ENCODE measurements around the gene ACOT8.
"Not testable (repeated sequence)": the region's sequence is repeated elsewhere in the genome, so short reads cannot be mapped to it uniquely, and the experiment has no call there.

ACOT8 gene

DNA sequence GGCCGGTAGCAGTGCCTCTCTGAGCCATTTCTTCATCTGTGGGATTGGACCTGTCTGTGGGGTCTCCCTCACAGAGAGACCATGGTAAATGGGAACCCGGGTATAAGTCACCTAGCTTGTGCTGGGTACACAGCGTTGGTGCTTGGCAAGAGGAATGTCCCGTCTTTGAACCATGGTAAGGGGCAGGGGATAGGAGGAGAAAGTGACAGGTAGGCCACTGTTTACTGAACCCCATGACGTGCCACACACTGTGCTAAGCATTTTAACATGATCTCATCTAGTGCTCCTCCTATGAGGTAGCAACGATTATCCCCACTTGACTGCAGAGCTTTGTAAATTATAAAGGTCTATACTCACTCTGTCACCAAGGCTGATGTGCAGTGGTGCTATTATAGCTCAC, 29.5 kb downstream of the ACOT8 start:
- DNase-seq (ENCODE audit: low read depth in 2 of 2) = no peak

DNA sequence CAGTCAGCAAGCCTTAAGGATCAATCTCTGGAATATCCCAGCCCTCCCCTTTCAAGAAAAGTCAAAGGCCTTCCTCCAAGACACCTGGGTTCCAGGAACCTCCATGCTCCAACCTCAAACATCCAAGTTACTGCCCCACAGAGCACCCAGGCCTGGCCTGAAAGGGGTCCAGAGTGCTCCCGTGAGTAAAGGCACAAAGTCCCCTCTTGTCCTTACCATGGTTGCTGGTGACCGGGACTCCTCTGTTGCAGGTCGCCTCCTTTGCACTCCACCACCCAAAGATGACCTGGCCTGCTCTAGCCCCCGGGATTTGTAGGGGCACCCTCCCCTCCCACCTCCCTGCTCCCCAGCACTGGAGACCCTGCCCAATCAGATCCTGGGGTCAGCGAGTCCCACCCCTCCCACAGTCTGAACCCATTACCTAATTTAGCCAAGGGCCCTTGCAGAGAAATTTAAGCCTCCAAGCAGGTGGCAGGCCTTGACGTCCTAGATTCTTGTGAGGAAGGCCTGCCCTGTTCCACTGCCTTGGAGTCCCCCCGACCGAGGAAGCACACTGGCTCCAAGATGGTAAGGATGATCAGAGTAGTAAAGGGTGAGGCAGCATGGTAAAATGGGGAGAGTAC, 30.1 kb downstream of the ACOT8 start, which contains the start of gene TNNC2:
TSS of gene TNNC2 (minus strand) at position 283 of the 623 bp plus-strand sequence. CDS start at position 219, 64 bp downstream.
- DNase-seq (ENCODE audit: low read depth in 2 of 2) = no peak

DNA sequence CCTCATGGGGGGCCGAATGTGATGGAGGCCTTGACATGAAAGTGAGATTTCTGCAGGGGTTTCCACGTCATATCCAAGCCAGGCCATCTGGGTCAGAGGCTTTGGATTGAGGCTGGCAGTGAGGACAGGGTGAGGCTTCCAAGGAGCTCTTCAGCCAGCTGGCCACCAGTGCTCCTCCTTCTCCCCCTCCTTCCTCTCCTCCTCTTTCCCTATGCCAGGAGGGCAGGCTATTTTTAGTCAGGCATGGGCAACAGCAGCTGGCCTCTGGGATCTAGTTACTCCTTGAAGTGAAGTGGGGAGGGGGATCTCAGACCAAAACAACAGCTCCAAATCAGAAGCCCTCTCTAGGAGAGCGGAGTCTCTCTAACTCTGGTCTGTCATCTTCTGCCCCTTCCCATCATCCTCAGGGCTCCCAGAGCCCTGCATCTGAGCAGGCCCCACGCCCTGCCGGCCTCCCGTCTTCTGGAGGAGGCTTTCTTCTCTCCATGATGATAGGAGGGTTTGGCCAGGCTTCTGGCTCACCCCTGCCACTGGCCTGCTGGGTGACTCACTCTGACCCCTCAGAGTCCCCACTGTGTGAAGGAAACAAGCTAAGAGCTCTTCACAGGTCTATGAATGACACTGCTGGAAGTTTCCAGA, 30.7 kb downstream of the ACOT8 start:
- DNase-seq (ENCODE audit: low read depth in 2 of 2) = no peak

DNA sequence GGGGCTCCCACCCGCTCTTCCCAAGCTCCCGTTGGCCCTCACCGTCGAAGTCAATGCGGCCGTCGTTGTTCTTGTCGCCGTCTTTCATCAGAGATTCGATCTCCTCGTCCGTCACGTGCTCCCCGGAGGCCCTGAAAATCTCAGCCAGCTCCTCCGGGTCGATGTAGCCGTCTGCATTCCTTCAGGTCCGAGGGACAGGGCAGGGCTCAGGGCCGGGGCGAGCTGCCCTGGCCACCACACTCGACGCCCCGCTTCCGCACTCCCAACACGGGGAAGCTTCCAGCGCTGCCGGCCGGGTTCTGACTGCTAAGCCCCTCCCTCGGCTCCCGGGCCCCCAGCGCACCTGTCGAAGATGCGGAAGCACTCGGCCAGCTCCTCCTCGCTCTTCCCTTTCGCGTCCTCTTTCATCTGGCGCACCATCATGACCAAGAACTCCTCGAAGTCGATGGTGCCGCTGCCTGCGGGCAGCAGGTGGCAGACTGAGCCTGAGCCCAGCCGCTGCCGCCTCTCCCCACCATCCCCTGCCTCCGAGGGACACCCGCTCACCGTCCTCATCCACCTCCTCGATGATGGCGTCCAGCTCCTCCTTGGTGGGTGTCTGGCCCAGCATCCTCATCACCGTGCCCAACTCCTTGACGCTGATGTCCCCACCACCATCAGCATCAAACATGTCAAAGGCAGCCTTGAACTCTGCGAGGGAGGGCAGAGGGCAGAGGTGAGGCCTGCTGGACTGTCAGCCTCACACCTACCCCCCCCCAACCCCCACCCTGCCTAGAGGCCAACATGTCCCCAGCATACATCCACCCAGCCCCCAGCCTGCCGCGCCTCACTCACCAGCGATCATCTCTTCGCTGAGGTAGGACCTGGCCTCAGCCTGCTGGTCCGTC, 33.0 kb downstream of the ACOT8 start:
- no peak for DNase-seq (ENCODE audit: low read depth in 2 of 2)

DNA sequence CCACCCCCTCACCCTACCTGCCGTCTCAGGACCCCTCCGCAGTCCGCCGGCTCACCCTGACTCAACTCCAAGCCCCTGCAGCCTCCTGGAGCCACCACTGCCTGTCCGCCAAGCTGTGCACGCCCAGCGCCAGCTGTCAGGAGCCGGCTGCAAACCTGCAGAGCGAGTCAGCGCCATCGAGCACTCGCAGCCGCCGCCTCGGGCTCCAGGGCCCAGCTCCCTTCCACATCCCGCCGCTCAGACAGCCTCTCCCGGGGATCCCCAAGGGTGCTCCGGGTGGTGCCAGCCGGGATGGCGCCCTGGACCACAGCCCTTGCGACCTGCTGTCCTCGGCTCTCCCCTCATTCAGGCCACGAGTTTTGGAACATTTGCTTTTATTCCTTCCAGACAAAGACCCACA, 34.3 kb downstream of the ACOT8 start:
- DNase-seq (ENCODE audit: low read depth in 2 of 2) = no peak

DNA sequence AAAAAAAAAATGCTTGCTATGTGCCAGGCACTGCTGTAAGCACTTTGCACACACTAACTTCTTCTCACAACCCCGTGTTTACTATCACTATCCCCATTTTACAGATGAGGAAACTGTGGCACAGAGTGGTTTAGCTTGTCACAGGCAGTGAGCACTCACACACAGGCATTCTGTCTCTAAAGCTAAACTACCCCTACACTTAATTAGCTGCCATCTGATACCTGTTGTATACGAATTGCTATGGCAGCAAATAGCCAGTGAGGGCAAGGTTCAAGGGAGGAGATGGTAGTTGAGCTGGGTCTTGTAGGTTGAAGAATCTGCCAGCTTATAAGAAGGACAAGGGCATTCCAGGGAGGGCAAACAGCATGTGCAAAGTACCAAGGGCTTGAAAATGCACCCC, 35.2 kb downstream of the ACOT8 start:
- no peak for DNase-seq (ENCODE audit: low read depth in 2 of 2)

DNA sequence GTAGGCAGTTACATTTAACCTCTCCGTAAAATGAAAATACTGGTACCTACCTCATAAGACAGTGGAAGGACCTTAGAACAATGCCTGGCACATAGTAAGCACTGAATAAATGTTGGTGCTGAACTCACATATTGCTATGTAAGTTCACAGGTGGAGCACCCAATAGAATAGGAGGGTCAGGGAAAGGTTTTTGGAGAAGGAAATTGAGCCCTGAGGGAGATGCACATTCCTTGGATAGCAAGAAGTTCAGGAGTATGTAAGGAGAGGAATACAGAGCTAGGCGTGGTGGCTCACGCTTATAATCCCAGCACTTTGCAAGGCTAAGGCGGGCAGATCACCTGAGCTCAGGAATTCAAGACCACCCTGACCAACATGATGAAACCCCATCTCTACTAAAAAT, 37.7 kb downstream of the ACOT8 start:
- DNase-seq (ENCODE audit: low read depth in 2 of 2) = no peak

DNA sequence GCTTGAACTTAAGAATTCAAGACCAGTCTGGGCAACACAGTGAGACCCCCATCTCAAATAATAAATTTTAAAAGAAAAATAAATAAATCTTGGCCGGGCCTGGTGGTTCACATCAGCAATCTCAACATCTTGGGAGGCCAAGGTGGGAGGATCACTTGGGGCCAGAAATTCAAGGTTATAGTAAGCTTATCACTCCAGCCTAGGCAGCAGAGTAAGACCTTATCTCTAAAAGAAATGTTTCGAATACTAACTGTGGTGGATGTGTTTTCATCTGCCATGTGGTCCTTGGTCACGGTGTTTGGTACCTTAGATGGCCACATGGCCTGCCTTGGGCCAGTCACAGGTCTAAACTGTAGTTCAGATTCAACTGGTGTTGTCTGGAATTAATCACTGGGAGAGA, 39.0 kb downstream of the ACOT8 start:
- no peak for DNase-seq (ENCODE audit: low read depth in 2 of 2)

DNA sequence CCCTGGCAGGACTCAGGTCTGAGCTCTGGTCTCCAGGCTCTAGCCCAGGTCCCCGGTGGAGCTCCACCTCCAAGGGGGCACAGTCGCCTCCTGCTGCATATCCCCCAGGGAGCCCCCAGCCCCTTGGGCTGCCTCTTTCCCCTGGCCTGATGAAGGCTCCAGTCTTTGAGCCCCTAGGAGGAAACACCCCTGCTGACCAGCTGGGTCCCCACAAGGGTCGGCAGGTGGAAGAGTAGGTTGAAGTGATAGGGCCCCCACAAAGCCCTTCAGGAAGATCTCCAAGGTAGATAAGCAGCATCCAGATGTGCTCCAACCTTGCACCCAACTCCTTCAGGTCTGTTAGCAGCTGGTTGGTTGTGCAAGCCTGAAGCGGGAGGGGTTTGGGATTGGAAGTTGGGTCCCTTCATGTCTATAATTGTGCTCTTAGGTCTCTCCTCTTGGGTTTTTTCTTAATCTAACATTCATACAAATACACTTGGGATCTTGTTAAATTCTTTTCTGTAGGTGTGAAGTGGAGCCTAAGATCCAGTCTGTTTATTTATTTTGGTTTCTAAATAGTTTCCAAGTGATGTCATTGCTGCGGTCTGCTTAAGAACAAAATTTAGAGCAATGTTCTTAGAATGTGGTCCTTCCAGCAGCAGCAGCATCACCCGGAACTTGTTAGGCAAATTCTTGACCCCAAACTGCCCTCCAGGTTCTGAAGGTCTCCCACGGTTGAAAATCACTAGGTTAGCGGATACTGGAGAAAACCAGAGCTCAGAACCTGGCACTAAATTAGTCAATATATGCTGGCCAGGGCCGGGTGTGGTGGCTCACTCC, 39.6 kb downstream of the ACOT8 start:
- no peak for DNase-seq (ENCODE audit: low read depth in 2 of 2)

DNA sequence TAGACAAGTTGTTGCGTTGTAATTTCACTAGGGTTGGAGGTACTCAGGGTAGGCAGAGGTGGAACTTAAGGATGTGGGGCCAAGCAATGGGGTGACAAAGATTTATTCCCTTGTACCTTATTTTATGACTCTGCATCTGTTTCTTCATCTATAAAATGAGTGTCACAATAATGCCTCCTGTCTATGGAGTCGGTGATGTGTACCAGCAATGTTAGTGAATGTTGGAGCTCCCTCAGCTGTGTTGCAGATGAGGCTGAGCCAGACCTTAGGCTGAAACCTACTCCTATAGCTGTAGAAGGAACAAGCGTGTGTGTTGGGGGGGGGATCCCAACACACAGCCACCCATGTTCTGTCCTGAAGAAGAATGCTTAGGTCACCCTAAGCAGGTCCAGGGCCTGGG, 40.2 kb downstream of the ACOT8 start:
- no peak for DNase-seq (ENCODE audit: low read depth in 2 of 2)

DNA sequence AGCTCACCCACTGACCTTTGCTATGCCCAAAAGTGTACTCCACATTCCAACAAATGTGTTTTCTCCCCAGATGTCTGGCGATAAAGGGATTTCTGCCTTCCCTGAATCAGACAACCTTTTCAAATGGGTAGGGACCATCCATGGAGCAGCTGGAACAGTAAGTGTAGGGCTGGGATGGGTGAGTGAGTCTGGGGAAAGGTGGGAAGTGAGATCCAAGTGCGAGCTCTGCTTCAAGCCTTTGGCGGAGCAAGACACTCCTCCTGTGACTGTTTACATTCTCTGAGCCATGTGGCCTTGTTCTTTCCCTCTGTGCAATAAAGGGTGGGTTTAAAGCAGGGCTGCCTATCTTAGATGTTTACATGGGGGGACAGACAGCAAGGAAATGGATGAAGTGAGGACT, 42.9 kb downstream of the ACOT8 start:
- no peak for DNase-seq (ENCODE audit: low read depth in 2 of 2)

DNA sequence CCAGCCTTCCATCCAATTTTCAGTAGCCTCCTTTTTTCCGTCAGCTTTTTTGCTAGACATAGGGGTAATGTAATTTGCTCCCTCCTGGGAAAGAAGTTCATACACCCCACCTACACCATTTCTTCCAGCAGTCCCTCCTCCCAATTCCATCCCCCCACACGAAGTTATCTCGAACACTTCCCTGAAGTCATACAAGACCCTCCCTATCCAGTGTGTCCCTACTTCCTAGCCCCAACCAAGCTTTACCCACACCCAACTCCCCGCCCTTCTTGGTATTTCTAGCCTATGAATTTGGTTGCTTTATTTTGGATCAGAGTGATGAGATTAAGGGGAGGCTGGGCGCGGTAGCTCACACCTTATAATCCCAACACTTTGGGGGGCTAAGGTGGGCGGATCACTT, 43.7 kb downstream of the ACOT8 start:
- DNase-seq (ENCODE audit: low read depth in 2 of 2) = no peak

DNA sequence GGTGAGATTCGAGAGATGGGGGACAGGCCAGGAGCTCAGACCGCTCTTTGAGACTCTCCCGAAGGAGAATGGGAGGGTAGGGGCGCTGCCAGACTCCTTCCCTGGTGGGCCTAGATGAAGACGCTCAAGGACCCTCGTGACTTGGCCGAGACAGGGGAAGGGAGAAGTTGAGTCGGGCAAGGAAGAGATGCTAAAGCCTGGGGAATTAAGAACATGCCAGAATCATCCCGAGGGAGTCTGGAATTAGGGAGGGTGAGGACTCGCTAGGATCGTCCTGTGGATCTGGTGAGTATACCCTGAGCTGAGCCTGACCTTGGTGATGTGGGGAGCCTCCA, 44.2 kb downstream of the ACOT8 start:
- no peak for DNase-seq (ENCODE audit: low read depth in 2 of 2)

DNA sequence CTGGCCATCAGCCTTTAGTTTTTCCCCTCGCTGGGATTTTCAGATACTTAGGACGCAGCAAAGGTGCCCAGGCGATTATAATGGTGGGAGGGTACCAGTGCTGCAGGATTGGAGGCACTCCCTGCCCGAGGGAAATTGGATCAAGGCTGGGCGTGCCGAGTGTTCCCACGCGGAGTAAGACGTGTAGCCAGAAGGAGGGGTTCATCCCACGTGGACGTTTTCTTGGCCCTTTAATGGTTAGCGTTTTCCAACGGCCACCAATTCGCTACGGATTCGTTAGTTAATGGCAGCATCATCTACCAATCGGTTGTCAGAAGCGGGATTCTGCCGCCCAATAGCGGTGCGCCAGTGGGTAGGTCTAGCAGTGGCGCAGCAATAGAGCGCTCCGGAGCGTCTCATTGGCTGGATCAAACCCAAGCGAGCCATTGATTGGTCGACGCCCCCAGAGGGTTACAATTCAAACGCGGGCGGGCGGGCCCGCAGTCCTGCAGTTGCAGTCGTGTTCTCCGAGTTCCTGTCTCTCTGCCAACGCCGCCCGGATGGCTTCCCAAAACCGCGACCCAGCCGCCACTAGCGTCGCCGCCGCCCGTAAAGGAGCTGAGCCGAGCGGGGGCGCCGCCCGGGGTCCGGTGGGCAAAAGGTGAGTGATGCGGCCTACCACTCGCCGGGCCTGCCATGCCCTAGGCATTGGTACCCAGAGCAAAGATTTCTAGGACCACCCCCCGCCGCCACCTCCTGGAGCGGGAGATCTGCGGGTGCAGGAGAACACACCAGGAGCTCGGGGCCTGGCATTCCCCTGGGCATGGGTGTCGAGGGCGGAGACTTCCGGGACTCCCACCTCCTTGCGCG, 44.8 kb downstream of the ACOT8 start, which contains the start of gene UBE2C:
TSS of gene UBE2C (plus strand) at position 488 of the 849 bp plus-strand sequence. CDS start at position 540, 52 bp downstream.
- DNase-seq (ENCODE audit: low read depth in 2 of 2) = peak; percentile 88 to 94

DNA sequence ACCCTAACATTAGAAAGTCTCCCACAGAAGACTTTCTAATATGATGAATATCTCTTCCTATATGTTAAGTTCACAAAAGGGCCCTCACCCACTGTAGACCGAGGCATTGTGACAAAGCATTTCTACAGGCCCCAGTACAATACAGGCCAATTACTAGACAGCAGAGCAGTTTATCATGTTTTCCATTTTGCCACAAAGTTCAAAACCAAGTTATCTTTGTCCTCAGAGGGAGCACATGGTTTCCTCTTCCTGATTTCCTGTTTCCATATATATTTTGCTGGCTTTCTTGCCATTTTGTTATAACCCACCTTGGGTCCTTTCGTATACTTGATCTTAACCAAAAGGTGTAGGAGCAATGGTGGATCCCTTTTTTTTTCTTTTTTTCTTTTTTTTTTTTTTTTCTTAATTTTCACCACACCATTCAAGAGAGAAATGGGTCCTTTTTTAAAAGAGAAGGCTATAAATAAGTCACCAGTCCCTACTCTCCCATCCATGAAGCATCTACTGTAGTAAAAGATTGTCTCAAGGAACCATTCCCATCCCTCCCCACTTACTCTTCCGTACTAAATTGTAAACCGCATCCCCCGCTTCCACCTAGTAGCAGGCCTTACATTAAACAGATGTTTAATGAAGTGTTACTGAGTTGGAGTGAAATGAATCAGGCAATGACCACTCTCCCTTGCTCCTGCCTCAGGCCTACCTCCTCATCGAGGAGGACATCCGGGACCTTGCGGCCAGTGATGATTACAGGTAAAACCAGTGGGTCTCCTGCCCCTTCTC, 46.8 kb downstream of the ACOT8 start:
- DNase-seq (ENCODE audit: low read depth in 2 of 2) = no peak

DNA sequence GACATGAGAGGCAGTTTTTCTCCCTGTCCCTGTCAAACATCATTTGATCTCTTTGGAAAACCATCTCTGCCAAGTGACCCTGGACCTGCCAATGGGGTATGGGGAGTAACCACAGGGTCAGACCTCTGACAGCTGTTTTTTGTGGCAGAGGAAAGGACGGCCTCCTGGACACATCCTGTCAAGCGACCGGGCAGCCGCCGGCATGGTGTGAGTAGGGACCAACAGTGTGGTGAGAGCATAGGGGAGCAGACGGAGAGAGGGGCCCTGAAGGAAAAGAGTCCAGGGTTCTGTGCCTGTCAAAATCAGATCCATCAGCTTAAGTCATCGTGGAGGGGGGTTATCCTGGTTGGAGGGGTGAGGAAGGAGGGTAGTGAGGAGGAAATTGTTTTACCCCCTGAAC, 55.3 kb downstream of the ACOT8 start:
- DNase-seq (ENCODE audit: low read depth in 2 of 2) = no peak

DNA sequence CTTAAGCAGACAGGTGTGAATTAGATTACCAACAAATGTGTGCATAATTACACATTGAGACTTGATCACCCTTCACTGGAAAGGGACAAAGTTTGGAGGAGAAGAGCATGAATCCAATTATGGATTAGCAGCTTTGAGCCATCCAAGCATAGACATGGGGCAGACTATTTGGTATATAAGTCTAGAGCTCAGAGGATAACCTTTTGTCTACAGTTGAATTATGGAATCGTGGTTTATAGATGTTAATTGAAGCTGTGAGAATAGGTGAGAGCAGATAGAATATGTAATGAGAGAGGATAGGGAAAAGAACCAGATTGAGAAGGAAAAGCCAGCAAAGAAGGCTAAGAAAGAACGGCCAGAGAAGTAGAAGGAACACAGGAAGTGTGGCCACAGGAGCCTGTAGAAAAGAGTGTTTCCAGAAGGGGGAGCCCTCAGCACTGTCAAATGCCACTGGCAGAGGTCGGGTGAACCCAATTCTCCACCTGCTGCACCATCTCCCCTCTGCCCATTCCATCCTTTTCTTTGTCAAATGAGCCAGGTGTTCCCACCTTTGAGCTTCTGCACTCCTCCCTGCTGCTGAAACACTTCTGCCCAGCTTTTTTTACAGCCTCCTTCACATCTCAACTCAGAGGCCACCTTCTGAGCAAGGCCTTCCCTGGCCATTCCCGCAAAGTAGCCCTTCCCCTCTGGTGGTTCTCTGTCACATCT, 58.1 kb downstream of the ACOT8 start:
- peak in 1 of 2 experiments; percentile 52 for DNase-seq (ENCODE audit: low read depth in 2 of 2)

DNA sequence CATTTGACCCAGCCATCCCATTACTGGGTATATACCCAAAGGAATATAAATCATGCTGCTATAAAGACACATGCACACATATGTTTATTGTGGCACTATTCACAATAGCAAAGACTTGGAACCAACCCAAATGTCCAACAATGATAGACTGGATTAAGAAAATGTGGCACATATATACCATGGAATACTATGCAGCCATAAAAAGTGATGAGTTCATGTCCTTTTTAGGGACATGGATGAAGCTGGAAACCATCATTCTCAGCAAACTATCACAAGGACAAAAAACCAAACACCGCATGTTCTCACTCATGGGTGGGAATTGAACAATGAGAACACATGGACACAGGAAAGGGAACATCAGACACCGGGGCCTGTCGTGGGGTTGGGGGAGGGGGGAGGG, 59.2 kb downstream of the ACOT8 start:
- not testable (repeated sequence) for DNase-seq (ENCODE audit: low read depth in 2 of 2)

DNA sequence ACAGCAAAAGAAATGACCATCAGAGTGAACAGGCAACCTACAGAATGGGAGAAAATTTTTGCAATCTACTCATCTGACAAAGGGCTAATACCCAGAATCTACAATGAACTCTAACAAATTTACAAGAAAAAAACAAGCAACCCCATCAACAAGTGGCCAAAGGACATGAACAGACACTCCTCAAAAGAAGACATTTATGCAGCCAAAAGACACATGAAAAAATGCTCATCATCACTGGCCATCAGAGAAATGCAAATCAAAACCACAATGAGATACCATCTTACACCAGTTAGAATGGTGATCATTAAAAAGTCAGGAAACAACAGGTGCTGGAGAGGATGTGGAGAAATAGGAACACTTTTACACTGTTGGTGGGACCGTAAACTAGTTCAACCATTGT, 59.7 kb downstream of the ACOT8 start:
- not testable (repeated sequence) for DNase-seq (ENCODE audit: low read depth in 2 of 2)
